ENCODE results near the gene INSYN1. TPM values are rescaled to one million over a fixed set of nuclear protein-coding genes. Genes with fewer than 3 reads are reported as not detected.
"Not testable (repeated sequence)": the region's sequence is repeated elsewhere in the genome, so short reads cannot be mapped to it uniquely, and the experiment has no call there.

INSYN1 gene
- total RNA-seq, 2 donors from 2014 or later: 17.3 to 26.0 TPM

GRCh38 chr15:73709686-73710085 lies 43.5 kb downstream of the INSYN1 start:
- Histone ChIP-seq H3K4me3 (no peak overlapping the region), H3K9me3 (no peaks in the 10 kb centered on the region), H3K36me3 (peaks cover 0 to 9% of the 10 kb centered on the region in 2 donors), H3K27me3 (replicated peaks; ENCODE audit: insufficient read depth) (no peaks in the 10 kb centered on the region), H3K4me1 (replicated peaks) (no peaks in the 10 kb centered on the region), H3K27ac (no peak overlapping the region)
- TF ChIP-seq POLR2A (IDR thresholded peaks at IDR 0.05) (no peak), POLR2AphosphoS5 (IDR thresholded peaks at IDR 0.05) (no peak)
- TF ChIP-seq, protein P1, sequence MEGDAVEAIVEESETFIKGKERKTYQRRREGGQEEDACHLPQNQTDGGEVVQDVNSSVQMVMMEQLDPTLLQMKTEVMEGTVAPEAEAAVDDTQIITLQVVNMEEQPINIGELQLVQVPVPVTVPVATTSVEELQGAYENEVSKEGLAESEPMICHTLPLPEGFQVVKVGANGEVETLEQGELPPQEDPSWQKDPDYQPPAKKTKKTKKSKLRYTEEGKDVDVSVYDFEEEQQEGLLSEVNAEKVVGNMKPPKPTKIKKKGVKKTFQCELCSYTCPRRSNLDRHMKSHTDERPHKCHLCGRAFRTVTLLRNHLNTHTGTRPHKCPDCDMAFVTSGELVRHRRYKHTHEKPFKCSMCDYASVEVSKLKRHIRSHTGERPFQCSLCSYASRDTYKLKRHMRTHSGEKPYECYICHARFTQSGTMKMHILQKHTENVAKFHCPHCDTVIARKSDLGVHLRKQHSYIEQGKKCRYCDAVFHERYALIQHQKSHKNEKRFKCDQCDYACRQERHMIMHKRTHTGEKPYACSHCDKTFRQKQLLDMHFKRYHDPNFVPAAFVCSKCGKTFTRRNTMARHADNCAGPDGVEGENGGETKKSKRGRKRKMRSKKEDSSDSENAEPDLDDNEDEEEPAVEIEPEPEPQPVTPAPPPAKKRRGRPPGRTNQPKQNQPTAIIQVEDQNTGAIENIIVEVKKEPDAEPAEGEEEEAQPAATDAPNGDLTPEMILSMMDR (IDR thresholded peaks at IDR 0.05): no peak
- 77% methylated on average over 4 of the region's 4 CpGs for WGBS
- no peak for DNase-seq (ENCODE audit: low spot score)
- intact Hi-C loops (cut with DNase I): loop anchor here (5.0 kb wide), 1 partner anchor 198 kb away; no protein-coding TSS in a partner anchor

- H3K27ac ChIP-seq: no peak overlapping the region
- intact Hi-C loops (cut with DNase I): loop anchor here (5.0 kb wide), 1 partner anchor 198 kb away; no protein-coding TSS in a partner anchor
- H3K4me1 ChIP-seq (replicated peaks): no peaks in the 10 kb centered on the region
- no peak for TF ChIP-seq POLR2AphosphoS5 (IDR thresholded peaks at IDR 0.05)
- TF ChIP-seq, protein P1 (IDR thresholded peaks at IDR 0.05): no peak
- TF ChIP-seq POLR2A (IDR thresholded peaks at IDR 0.05): no peak
- H3K36me3 ChIP-seq: peaks cover 0 to 9% of the 10 kb centered on the region in 2 donors
- no peak for DNase-seq (ENCODE audit: low spot score)
- no peak overlapping the region for H3K4me3 ChIP-seq
- H3K27me3 ChIP-seq (replicated peaks; ENCODE audit: insufficient read depth): no peaks in the 10 kb centered on the region
- WGBS: 98% methylated on average over 6 of the region's 6 CpGs
- H3K9me3 ChIP-seq: no peaks in the 10 kb centered on the region
These were observed 43.9 kb downstream of the INSYN1 start for GRCh38 chr15:73709241-73709640.

DNA sequence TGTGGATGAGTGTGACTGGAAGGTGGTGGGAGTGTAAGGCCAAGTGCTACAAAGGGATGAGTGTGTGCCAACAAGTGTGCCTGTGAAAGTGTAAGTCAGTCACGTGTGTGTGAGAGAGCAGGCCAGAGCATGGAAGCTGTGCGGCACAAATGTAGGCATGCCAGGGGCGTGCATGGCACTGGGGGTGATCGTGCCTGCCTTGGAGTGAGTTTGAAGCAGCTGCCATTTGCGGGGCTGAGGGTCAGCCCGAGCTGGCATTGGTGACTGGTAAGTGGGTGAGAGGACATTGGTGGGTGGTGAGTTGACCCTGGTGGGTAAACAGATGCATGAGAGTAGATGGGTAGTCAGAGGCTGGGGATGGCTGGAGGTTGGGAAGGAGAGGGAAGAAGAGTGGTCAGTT lies 44.5 kb downstream of the INSYN1 start:
- intact Hi-C loops (cut with DNase I): loop anchor here (5.0 kb wide), 1 partner anchor 199 kb away; no protein-coding TSS in a partner anchor
- DNase-seq (ENCODE audit: low spot score): no peak
- WGBS: 94% methylated on average over 6 of the region's 6 CpGs
- H3K4me3 ChIP-seq: no peak overlapping the region
- no peaks in the 10 kb centered on the region for H3K27me3 ChIP-seq (replicated peaks; ENCODE audit: insufficient read depth)
- no peaks in the 10 kb centered on the region for H3K9me3 ChIP-seq
- no peak overlapping the region for H3K27ac ChIP-seq
- peaks cover 0 to 9% of the 10 kb centered on the region in 2 donors for H3K36me3 ChIP-seq
- no peaks in the 10 kb centered on the region for H3K4me1 ChIP-seq (replicated peaks)
- TF ChIP-seq POLR2AphosphoS5 (IDR thresholded peaks at IDR 0.05) (no peak), POLR2A (IDR thresholded peaks at IDR 0.05) (no peak)
- TF ChIP-seq, protein P1 (IDR thresholded peaks at IDR 0.05): no peak

- DNase-seq (ENCODE audit: low spot score): peak; percentile 46
- H3K27ac ChIP-seq: no peak overlapping the region
- no peaks in the 10 kb centered on the region for H3K27me3 ChIP-seq (replicated peaks; ENCODE audit: insufficient read depth)
- TF ChIP-seq, protein P1 (IDR thresholded peaks at IDR 0.05): peak; percentile 47 to 84 (median 70)
- TF ChIP-seq POLR2AphosphoS5 (IDR thresholded peaks at IDR 0.05) (peak; percentile 32), POLR2A (IDR thresholded peaks at IDR 0.05) (no peak)
- peaks cover 0 to 9% of the 10 kb centered on the region in 2 donors for H3K36me3 ChIP-seq
- H3K4me1 ChIP-seq (replicated peaks): no peaks in the 10 kb centered on the region
- 37% methylated on average over 13 of the region's 13 CpGs for WGBS
- intact Hi-C loops (cut with DNase I): loop anchor here (5.0 kb wide), 2 partner anchors 68 to 202 kb away; no protein-coding TSS in a partner anchor
- H3K9me3 ChIP-seq: no peaks in the 10 kb centered on the region
- no peak overlapping the region for H3K4me3 ChIP-seq
These were observed 48.1 kb downstream of the INSYN1 start for GRCh38 chr15:73704869-73705645.

DNA sequence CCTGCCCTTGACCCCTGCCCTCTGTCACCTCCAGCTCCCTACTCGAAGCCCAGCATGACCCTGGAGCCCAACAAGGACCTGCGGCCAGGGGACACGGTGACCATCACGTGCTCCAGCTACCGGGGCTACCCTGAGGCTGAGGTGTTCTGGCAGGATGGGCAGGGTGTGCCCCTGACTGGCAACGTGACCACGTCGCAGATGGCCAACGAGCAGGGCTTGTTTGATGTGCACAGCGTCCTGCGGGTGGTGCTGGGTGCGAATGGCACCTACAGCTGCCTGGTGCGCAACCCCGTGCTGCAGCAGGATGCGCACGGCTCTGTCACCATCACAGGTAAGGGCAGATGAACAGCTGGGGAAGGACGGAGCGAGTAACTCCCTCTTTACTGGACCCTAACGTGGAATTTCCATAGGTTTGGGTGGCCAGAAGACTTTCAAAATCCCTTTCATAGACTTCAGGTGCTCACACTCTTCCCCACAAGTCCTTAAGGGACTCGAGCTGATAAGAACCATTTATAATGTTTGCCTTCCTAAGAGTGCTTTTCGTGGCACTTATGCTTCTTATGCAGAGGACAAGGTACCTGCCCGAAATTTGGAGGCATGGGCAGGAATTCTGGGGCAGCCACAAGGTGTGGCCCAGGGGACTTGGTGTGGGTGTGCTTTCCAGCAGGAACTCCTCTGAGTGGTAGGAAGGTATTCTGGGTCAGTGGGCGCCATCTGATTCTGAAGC lies 48.8 kb downstream of the INSYN1 start:
- WGBS: 77% methylated on average over 20 of the region's 23 CpGs
- H3K4me3 ChIP-seq; H3K27ac ChIP-seq; H3K36me3 ChIP-seq; H3K9me3 ChIP-seq; H3K27me3 ChIP-seq (replicated peaks; ENCODE audit: insufficient read depth); H3K4me1 ChIP-seq (replicated peaks); DNase-seq (ENCODE audit: low spot score): not testable (repeated sequence)
- intact Hi-C loops (cut with DNase I): loop anchor here (5.0 kb wide), 1 partner anchor 67 kb away; no protein-coding TSS in a partner anchor

DNA sequence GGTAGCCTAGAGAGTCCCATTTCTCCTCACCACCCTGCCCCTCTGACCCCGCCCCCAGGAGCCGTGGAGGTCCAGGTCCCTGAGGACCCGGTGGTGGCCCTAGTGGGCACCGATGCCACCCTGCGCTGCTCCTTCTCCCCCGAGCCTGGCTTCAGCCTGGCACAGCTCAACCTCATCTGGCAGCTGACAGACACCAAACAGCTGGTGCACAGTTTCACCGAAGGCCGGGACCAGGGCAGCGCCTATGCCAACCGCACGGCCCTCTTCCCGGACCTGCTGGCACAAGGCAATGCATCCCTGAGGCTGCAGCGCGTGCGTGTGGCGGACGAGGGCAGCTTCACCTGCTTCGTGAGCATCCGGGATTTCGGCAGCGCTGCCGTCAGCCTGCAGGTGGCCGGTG lies 49.5 kb downstream of the INSYN1 start:
- not testable (repeated sequence) for H3K27ac ChIP-seq; H3K4me1 ChIP-seq (replicated peaks); H3K4me3 ChIP-seq; H3K27me3 ChIP-seq (replicated peaks; ENCODE audit: insufficient read depth); H3K36me3 ChIP-seq; DNase-seq (ENCODE audit: low spot score); H3K9me3 ChIP-seq
- WGBS: 79% methylated on average over 21 of the region's 23 CpGs
- intact Hi-C loops (cut with DNase I): loop anchor here (5.0 kb wide), 1 partner anchor 66 kb away; no protein-coding TSS in a partner anchor

GRCh38 chr15:73702311-73703239 lies 50.6 kb downstream of the INSYN1 start:
- not testable (repeated sequence) for H3K4me1 ChIP-seq (replicated peaks); H3K4me3 ChIP-seq; H3K9me3 ChIP-seq; DNase-seq (ENCODE audit: low spot score); H3K27me3 ChIP-seq (replicated peaks; ENCODE audit: insufficient read depth); H3K27ac ChIP-seq; H3K36me3 ChIP-seq
- intact Hi-C loops (cut with DNase I): loop anchor here (5.0 kb wide), 1 partner anchor 65 kb away; no protein-coding TSS in a partner anchor
- WGBS: 77% methylated on average over 20 of the region's 33 CpGs

Data from prostate gland (tissue), 2 donors.